Measurements from ENCODE around the gene CRHBP.

DNA sequence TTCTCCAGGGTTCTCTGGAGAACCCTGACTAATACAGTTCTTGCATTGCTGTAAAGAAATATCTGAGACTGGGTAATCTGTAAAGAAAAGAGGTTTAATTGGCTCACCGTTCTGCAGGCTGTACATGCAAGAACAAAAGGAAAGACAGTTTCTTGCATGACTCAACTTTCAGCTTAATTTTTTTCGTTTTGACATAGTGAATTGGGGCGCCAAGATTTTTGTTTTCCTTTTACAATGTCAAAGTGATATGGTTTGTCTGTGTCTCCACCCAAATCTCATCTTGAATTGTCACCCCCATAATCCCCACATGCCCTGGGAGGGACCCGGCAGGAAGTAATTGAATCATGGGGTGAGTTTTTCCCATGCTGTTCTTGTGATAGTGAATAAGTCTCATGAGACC lies 11.8 kb upstream of the CRHBP start:
- TF ChIP-seq, protein P1, sequence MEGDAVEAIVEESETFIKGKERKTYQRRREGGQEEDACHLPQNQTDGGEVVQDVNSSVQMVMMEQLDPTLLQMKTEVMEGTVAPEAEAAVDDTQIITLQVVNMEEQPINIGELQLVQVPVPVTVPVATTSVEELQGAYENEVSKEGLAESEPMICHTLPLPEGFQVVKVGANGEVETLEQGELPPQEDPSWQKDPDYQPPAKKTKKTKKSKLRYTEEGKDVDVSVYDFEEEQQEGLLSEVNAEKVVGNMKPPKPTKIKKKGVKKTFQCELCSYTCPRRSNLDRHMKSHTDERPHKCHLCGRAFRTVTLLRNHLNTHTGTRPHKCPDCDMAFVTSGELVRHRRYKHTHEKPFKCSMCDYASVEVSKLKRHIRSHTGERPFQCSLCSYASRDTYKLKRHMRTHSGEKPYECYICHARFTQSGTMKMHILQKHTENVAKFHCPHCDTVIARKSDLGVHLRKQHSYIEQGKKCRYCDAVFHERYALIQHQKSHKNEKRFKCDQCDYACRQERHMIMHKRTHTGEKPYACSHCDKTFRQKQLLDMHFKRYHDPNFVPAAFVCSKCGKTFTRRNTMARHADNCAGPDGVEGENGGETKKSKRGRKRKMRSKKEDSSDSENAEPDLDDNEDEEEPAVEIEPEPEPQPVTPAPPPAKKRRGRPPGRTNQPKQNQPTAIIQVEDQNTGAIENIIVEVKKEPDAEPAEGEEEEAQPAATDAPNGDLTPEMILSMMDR (conservative IDR thresholded peaks at IDR 0.05; ENCODE audit: low read depth in 2 of 2), result no peak
- TF ChIP-seq EZH2phosphoT487 (IDR thresholded peaks at IDR 0.05; ENCODE audit: unreplicated experiment) (no peak), NANOG (IDR thresholded peaks at IDR 0.05; ENCODE audit: borderline replicate concordance) (no peak), EZH2 (IDR thresholded peaks at IDR 0.05; ENCODE audit: low read depth, unreplicated experiment) (no peak), POLR2AphosphoS5 (IDR thresholded peaks at IDR 0.05; ENCODE audit: low read depth) (no peak), CREB1 (CRISPR knock-in tag; IDR thresholded peaks at IDR 0.05; ENCODE audit: low read depth) (no peak), ZNF114 (CRISPR knock-in tag; IDR thresholded peaks at IDR 0.05) (no peak), STAT1 (IDR thresholded peaks at IDR 0.05; ENCODE audit: unreplicated experiment) (no peak), JUNB (IDR thresholded peaks at IDR 0.05; ENCODE audit: unreplicated experiment) (no peak), ZNF331 (CRISPR knock-in tag; IDR thresholded peaks at IDR 0.05; ENCODE audit: low read depth) (no peak)
- TF ChIP-seq, protein P2, sequence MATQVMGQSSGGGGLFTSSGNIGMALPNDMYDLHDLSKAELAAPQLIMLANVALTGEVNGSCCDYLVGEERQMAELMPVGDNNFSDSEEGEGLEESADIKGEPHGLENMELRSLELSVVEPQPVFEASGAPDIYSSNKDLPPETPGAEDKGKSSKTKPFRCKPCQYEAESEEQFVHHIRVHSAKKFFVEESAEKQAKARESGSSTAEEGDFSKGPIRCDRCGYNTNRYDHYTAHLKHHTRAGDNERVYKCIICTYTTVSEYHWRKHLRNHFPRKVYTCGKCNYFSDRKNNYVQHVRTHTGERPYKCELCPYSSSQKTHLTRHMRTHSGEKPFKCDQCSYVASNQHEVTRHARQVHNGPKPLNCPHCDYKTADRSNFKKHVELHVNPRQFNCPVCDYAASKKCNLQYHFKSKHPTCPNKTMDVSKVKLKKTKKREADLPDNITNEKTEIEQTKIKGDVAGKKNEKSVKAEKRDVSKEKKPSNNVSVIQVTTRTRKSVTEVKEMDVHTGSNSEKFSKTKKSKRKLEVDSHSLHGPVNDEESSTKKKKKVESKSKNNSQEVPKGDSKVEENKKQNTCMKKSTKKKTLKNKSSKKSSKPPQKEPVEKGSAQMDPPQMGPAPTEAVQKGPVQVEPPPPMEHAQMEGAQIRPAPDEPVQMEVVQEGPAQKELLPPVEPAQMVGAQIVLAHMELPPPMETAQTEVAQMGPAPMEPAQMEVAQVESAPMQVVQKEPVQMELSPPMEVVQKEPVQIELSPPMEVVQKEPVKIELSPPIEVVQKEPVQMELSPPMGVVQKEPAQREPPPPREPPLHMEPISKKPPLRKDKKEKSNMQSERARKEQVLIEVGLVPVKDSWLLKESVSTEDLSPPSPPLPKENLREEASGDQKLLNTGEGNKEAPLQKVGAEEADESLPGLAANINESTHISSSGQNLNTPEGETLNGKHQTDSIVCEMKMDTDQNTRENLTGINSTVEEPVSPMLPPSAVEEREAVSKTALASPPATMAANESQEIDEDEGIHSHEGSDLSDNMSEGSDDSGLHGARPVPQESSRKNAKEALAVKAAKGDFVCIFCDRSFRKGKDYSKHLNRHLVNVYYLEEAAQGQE (IDR thresholded peaks at IDR 0.05; ENCODE audit: unreplicated experiment), result no peak
- TF ChIP-seq, protein P3, sequence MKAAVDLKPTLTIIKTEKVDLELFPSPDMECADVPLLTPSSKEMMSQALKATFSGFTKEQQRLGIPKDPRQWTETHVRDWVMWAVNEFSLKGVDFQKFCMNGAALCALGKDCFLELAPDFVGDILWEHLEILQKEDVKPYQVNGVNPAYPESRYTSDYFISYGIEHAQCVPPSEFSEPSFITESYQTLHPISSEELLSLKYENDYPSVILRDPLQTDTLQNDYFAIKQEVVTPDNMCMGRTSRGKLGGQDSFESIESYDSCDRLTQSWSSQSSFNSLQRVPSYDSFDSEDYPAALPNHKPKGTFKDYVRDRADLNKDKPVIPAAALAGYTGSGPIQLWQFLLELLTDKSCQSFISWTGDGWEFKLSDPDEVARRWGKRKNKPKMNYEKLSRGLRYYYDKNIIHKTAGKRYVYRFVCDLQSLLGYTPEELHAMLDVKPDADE (IDR thresholded peaks at IDR 0.05), result no peak
- TF ChIP-seq, protein P4, sequence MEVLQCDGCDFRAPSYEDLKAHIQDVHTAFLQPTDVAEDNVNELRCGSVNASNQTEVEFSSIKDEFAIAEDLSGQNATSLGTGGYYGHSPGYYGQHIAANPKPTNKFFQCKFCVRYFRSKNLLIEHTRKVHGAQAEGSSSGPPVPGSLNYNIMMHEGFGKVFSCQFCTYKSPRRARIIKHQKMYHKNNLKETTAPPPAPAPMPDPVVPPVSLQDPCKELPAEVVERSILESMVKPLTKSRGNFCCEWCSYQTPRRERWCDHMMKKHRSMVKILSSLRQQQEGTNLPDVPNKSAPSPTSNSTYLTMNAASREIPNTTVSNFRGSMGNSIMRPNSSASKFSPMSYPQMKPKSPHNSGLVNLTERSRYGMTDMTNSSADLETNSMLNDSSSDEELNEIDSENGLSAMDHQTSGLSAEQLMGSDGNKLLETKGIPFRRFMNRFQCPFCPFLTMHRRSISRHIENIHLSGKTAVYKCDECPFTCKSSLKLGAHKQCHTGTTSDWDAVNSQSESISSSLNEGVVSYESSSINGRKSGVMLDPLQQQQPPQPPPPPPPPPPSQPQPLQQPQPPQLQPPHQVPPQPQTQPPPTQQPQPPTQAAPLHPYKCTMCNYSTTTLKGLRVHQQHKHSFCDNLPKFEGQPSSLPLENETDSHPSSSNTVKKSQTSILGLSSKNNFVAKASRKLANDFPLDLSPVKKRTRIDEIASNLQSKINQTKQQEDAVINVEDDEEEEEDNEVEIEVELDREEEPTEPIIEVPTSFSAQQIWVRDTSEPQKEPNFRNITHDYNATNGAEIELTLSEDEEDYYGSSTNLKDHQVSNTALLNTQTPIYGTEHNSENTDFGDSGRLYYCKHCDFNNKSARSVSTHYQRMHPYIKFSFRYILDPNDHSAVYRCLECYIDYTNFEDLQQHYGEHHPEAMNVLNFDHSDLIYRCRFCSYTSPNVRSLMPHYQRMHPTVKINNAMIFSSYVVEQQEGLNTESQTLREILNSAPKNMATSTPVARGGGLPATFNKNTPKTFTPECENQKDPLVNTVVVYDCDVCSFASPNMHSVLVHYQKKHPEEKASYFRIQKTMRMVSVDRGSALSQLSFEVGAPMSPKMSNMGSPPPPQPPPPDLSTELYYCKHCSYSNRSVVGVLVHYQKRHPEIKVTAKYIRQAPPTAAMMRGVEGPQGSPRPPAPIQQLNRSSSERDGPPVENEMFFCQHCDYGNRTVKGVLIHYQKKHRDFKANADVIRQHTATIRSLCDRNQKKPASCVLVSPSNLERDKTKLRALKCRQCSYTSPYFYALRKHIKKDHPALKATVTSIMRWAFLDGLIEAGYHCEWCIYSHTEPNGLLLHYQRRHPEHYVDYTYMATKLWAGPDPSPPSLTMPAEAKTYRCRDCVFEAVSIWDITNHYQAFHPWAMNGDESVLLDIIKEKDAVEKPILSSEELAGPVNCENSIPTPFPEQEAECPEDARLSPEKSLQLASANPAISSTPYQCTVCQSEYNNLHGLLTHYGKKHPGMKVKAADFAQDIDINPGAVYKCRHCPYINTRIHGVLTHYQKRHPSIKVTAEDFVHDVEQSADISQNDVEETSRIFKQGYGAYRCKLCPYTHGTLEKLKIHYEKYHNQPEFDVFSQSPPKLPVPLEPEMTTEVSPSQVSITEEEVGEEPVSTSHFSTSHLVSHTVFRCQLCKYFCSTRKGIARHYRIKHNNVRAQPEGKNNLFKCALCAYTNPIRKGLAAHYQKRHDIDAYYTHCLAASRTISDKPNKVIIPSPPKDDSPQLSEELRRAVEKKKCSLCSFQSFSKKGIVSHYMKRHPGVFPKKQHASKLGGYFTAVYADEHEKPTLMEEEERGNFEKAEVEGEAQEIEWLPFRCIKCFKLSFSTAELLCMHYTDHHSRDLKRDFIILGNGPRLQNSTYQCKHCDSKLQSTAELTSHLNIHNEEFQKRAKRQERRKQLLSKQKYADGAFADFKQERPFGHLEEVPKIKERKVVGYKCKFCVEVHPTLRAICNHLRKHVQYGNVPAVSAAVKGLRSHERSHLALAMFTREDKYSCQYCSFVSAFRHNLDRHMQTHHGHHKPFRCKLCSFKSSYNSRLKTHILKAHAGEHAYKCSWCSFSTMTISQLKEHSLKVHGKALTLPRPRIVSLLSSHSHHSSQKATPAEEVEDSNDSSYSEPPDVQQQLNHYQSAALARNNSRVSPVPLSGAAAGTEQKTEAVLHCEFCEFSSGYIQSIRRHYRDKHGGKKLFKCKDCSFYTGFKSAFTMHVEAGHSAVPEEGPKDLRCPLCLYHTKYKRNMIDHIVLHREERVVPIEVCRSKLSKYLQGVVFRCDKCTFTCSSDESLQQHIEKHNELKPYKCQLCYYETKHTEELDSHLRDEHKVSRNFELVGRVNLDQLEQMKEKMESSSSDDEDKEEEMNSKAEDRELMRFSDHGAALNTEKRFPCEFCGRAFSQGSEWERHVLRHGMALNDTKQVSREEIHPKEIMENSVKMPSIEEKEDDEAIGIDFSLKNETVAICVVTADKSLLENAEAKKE (CRISPR knock-in tag; IDR thresholded peaks at IDR 0.05), result no peak
